Naive thymus-derived CD8-positive, alpha-beta T cell (primary cell): Measurements from ENCODE around the gene DNAAF1. TPM values are rescaled to one million over a fixed set of nuclear protein-coding genes. Genes with fewer than 3 reads are reported as not detected.

Source experiments
- ATAC-seq, 2 donors: fragments of 150-1000 bp; cut with Tn5 transposase in 1 of 2; sonication (Bioruptor Pico), chemical (Tn5 transposase) in 1 of 2; 1 replicate in 1 of 2; 2 replicates in 1 of 2; pipeline ENCODE4 v1.10.0; 2021; ENCODE audit warnings: mild to moderate bottlenecking in 2 of 2, moderate library complexity in 2 of 2
- POLR2A ChIA-PET: fragments of 350-600 bp; sonication (Branson Sonifier 250); formaldehyde crosslinking; loops from one replicate; lab custom pipeline; 2021; ENCODE audit warnings: antibody characterized with exemption; lab: Charles Lee
- DNase-seq, 10 donors: peaks; one replicate each; pipeline versions ENCODE4 v3.0.0 to v3.0.0-alpha.2; 2020 to 2022
- H3K27ac Mint-ChIP-seq, 10 donors: one replicate each; pipeline ENCODE4 v1.8.0; 2020 to 2022; ENCODE audit warnings: mild to moderate bottlenecking in 10 of 10, mixed read lengths in 10 of 10, moderate library complexity in 4 of 10, inconsistent platforms in 1 of 10
- H3K27me3 Mint-ChIP-seq, 5 donors: one replicate each; pipeline ENCODE4 v1.8.0; 2021 to 2022; ENCODE audit warnings: mixed read lengths in 5 of 5
- H3K36me3 Mint-ChIP-seq, 3 donors: one replicate each; pipeline ENCODE4 v1.8.0; 2020 to 2022; ENCODE audit warnings: mixed read lengths in 3 of 3, mild to moderate bottlenecking in 2 of 3, inconsistent platforms in 1 of 3
- H3K4me1 Mint-ChIP-seq, 4 donors: one replicate each; pipeline ENCODE4 v1.8.0; 2021 to 2022; ENCODE audit warnings: mixed read lengths in 4 of 4
- H3K4me3 Mint-ChIP-seq, 10 donors: one replicate each; pipeline ENCODE4 v1.8.0; 2020 to 2022; ENCODE audit warnings: mild to moderate bottlenecking in 10 of 10, mixed read lengths in 10 of 10, moderate library complexity in 6 of 10, inconsistent platforms in 1 of 10
- H3K9me3 Mint-ChIP-seq, 9 donors: one replicate each; pipeline ENCODE4 v1.8.0; 2020 to 2022; ENCODE audit warnings: mixed read lengths in 9 of 9, mild to moderate bottlenecking in 3 of 9, inconsistent platforms in 1 of 9, moderate library complexity in 1 of 9
- polyA plus RNA-seq, 3 donors: library from polyadenylated mRNA; unstranded; fragments of 300-500 nt; fragmentation: Illumina TruSeq; gene quantifications; one replicate each; pipeline ENCODE4 v1.2.3, GENCODE V29; 2021
- total RNA-seq, 8 experiments: library from RNA in 2 of 8; stranded (reverse) in 2 of 8; gene quantifications; one replicate each; pipeline ENCODE4 v1.2.3 and lab custom pipeline; 2021 to 2026

The DNAAF1 gene
- total and polyA plus RNA-seq, 5 experiments from 2014 or later = 0.08 to 0.98 (median 0.19) TPM; not detected in 1

GRCh38 chr16:84169765-84170310, 24.7 kb downstream of the DNAAF1 start:
- H3K4me1 Mint-ChIP-seq = peaks cover 0 to under 1% (median 0%) of the 10 kb centered on the region in 4 donors
- DNase-seq = no peak
- no peaks in the 10 kb centered on the region for H3K9me3 Mint-ChIP-seq
- ATAC-seq = no peak
- peak overlapping the region in 1 of 10 donors; percentile 41 for H3K27ac Mint-ChIP-seq
- POLR2A ChIA-PET = no interaction called here
- H3K4me3 Mint-ChIP-seq = no peak overlapping the region
- no peaks in the 10 kb centered on the region for H3K36me3 Mint-ChIP-seq
- peaks cover 4 to 19% (median 13%) of the 10 kb centered on the region in 5 donors for H3K27me3 Mint-ChIP-seq

- Mint-ChIP-seq H3K4me1 (peaks cover 5 to 8% (median 7%) of the 10 kb centered on the region in 4 donors), H3K27me3 (peaks cover 2 to 9% (median 5%) of the 10 kb centered on the region in 5 donors), H3K9me3 (no peaks in the 10 kb centered on the region), H3K36me3 (peaks cover 0 to 9% (median 0%) of the 10 kb centered on the region in 3 donors), H3K27ac (peak overlapping the region in 1 of 10 donors; percentile 65), H3K4me3 (no peak overlapping the region)
- DNase-seq (no peak), ATAC-seq (no peak)
- POLR2A ChIA-PET = no interaction called here
Observed at GRCh38 chr16:84174396-84174795, 29.3 kb downstream of the DNAAF1 start.

GRCh38 chr16:84175350-84176081, 30.4 kb downstream of the DNAAF1 start:
- Mint-ChIP-seq H3K36me3 (peaks cover 0 to 13% (median 0%) of the 10 kb centered on the region in 3 donors), H3K9me3 (no peaks in the 10 kb centered on the region), H3K27ac (peak overlapping the region in 9 of 10 donors; percentile 0 to 74 (median 25)), H3K4me3 (no peak overlapping the region), H3K27me3 (peaks cover 0 to 5% (median 0%) of the 10 kb centered on the region in 5 donors), H3K4me1 (peaks cover 5 to 8% (median 7%) of the 10 kb centered on the region in 4 donors)
- ATAC-seq (peak; percentile 92 to 99), DNase-seq (peak in 9 of 10 donors; percentile 22 to 65 (median 46))
- POLR2A ChIA-PET = no interaction called here

- ATAC-seq (no peak), DNase-seq (no peak)
- Mint-ChIP-seq H3K4me1 (peaks cover 5 to 8% (median 7%) of the 10 kb centered on the region in 4 donors), H3K27me3 (peaks cover 0 to 5% (median 0%) of the 10 kb centered on the region in 5 donors), H3K36me3 (peaks cover 0 to 21% (median 0%) of the 10 kb centered on the region in 3 donors), H3K4me3 (no peak overlapping the region), H3K9me3 (no peaks in the 10 kb centered on the region), H3K27ac (peak overlapping the region in 1 of 10 donors; percentile 77)
- POLR2A ChIA-PET = no interaction called here
Observed at GRCh38 chr16:84176192-84177053, 31.3 kb downstream of the DNAAF1 start.

- Mint-ChIP-seq H3K36me3 (peaks cover 0 to 27% (median under 1%) of the 10 kb centered on the region in 3 donors), H3K9me3 (no peaks in the 10 kb centered on the region), H3K27me3 (peaks cover 0 to 2% (median 0%) of the 10 kb centered on the region in 5 donors), H3K4me1 (peaks cover 5 to 8% (median 7%) of the 10 kb centered on the region in 4 donors), H3K4me3 (no peak overlapping the region), H3K27ac (peak overlapping the region in 3 of 10 donors; percentile 14 to 70 (median 24))
- ATAC-seq (no peak), DNase-seq (no peak)
- POLR2A ChIA-PET = interaction anchor here (1.2 kb wide), 1 partner anchor 9 kb away, joined by 4 read pairs; the partner anchor contains the start of gene TAF1C
Observed at GRCh38 chr16:84177741-84178073, 32.6 kb downstream of the DNAAF1 start.

GRCh38 chr16:84178146-84178765, 33.1 kb downstream of the DNAAF1 start:
- no peak for DNase-seq
- POLR2A ChIA-PET = interaction anchor here (1.2 kb wide), 1 partner anchor 9 kb away, joined by 4 read pairs; the partner anchor contains the start of gene TAF1C
- no peak for ATAC-seq
- Mint-ChIP-seq H3K27me3 (no peaks in the 10 kb centered on the region), H3K36me3 (peaks cover 0 to 30% (median 4%) of the 10 kb centered on the region in 3 donors), H3K27ac (peak overlapping the region in 2 of 10 donors; percentile 24 to 70), H3K9me3 (no peaks in the 10 kb centered on the region), H3K4me3 (no peak overlapping the region), H3K4me1 (peaks cover 5 to 10% (median 7%) of the 10 kb centered on the region in 4 donors)

- Mint-ChIP-seq H3K9me3 (no peaks in the 10 kb centered on the region), H3K4me3 (no peak overlapping the region), H3K36me3 (peaks cover 0 to 32% (median 4%) of the 10 kb centered on the region in 3 donors), H3K4me1 (peaks cover 5 to 18% (median 8%) of the 10 kb centered on the region in 4 donors), H3K27me3 (no peaks in the 10 kb centered on the region), H3K27ac (no peak overlapping the region)
- POLR2A ChIA-PET = no interaction called here
- DNase-seq = no peak
- ATAC-seq = no peak
Observed at GRCh38 chr16:84178892-84179611, 33.9 kb downstream of the DNAAF1 start.

- ATAC-seq = no peak
- H3K27ac Mint-ChIP-seq = no peak overlapping the region
- H3K36me3 Mint-ChIP-seq = peaks cover 0 to 38% (median 8%) of the 10 kb centered on the region in 3 donors
- H3K9me3 Mint-ChIP-seq = no peaks in the 10 kb centered on the region
- no peak overlapping the region for H3K4me3 Mint-ChIP-seq
- DNase-seq = no peak
- H3K27me3 Mint-ChIP-seq = no peaks in the 10 kb centered on the region
- H3K4me1 Mint-ChIP-seq = peaks cover 12 to 25% (median 14%) of the 10 kb centered on the region in 4 donors
- POLR2A ChIA-PET = no interaction called here
Observed at GRCh38 chr16:84179612-84180320, 34.7 kb downstream of the DNAAF1 start.

GRCh38 chr16:84180519-84181140, 35.5 kb downstream of the DNAAF1 start:
- Mint-ChIP-seq H3K4me3 (no peak overlapping the region), H3K36me3 (peaks cover 0 to 40% (median 8%) of the 10 kb centered on the region in 3 donors), H3K9me3 (no peaks in the 10 kb centered on the region), H3K27ac (no peak overlapping the region), H3K27me3 (no peaks in the 10 kb centered on the region), H3K4me1 (peaks cover 13 to 23% (median 16%) of the 10 kb centered on the region in 4 donors)
- no peak for ATAC-seq
- POLR2A ChIA-PET = interaction anchor here (0.6 kb wide), 1 partner anchor 24 kb away, joined by 3 read pairs; no protein-coding TSS in a partner anchor
- DNase-seq = no peak

GRCh38 chr16:84181144-84181915, 36.2 kb downstream of the DNAAF1 start:
- Mint-ChIP-seq H3K9me3 (no peaks in the 10 kb centered on the region), H3K27me3 (no peaks in the 10 kb centered on the region), H3K4me1 (peaks cover 15 to 24% (median 23%) of the 10 kb centered on the region in 4 donors), H3K4me3 (no peak overlapping the region), H3K36me3 (peaks cover 0 to 40% (median 8%) of the 10 kb centered on the region in 3 donors), H3K27ac (no peak overlapping the region)
- POLR2A ChIA-PET = no interaction called here
- ATAC-seq = no peak
- no peak for DNase-seq
